Neural cell (in vitro differentiated cells): ENCODE data around the gene SIX2.

ENCODE experiments used
- EP300 ChIP-seq: fragments of 450-650 bp; conservative IDR thresholded peaks from 2 replicates; pipeline ENCODE4 v1.6.1; 2014; ENCODE audit warnings: antibody characterized with exemption, mild to moderate bottlenecking, moderate library complexity; ENCODE audit not compliant: poor library complexity, severe bottlenecking
- EZH2 ChIP-seq: fragments of 200-600, 300-800 bp; shearing (Covaris generic), sonication (generic); IDR thresholded peaks from 2 replicates; pipeline ENCODE4 v1.6.1; 2014; ENCODE audit warnings: antibody characterized with exemption, low read length, borderline replicate concordance, mild to moderate bottlenecking; ENCODE audit not compliant: insufficient read depth, poor library complexity, severe bottlenecking
- RAD21 ChIP-seq: fragments of 450-650 bp; conservative IDR thresholded peaks from 2 replicates; pipeline ENCODE4 v1.6.1; 2014; ENCODE audit warnings: antibody characterized with exemption, mild to moderate bottlenecking, moderate library complexity
- TF ChIP-seq, protein P1 (sequence below): fragments of 450-650 bp; IDR thresholded peaks from 2 replicates; pipeline ENCODE4 v1.5.1; 2014; ENCODE audit warnings: antibody characterized with exemption, mild to moderate bottlenecking, moderate library complexity; ENCODE audit not compliant: poor library complexity, severe bottlenecking

- TF ChIP-seq, protein P1, sequence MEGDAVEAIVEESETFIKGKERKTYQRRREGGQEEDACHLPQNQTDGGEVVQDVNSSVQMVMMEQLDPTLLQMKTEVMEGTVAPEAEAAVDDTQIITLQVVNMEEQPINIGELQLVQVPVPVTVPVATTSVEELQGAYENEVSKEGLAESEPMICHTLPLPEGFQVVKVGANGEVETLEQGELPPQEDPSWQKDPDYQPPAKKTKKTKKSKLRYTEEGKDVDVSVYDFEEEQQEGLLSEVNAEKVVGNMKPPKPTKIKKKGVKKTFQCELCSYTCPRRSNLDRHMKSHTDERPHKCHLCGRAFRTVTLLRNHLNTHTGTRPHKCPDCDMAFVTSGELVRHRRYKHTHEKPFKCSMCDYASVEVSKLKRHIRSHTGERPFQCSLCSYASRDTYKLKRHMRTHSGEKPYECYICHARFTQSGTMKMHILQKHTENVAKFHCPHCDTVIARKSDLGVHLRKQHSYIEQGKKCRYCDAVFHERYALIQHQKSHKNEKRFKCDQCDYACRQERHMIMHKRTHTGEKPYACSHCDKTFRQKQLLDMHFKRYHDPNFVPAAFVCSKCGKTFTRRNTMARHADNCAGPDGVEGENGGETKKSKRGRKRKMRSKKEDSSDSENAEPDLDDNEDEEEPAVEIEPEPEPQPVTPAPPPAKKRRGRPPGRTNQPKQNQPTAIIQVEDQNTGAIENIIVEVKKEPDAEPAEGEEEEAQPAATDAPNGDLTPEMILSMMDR, result no peak
- TF ChIP-seq EZH2, result no peak
- TF ChIP-seq EP300, result no peak
- TF ChIP-seq RAD21, result no peak
Observed at GRCh38 chr2:44970846-44971450, 38.3 kb downstream of the SIX2 start.
